SW480 (cell line): ENCODE measurements around the gene GTPBP1.

Experiments used
- DNase-seq: peaks from one replicate; pipeline ENCODE4 v3.0.0-alpha.2; 2016; ENCODE audit warnings: low spot score

GTPBP1 gene

GRCh38 chr22:38704654-38705234 is 1.0 kb upstream of the GTPBP1 start:
- DNase-seq = peak; percentile 7

- peak; percentile 16 for DNase-seq
These were observed 557 bp downstream of the GTPBP1 start for GRCh38 chr22:38706101-38706900.

GRCh38 chr22:38706901-38707195 is 1.1 kb downstream of the GTPBP1 start:
- no peak for DNase-seq

- peak; percentile 50 for DNase-seq
These were observed 1.6 kb downstream of the GTPBP1 start for GRCh38 chr22:38707346-38707745.

GRCh38 chr22:38707984-38708383 is 2.2 kb downstream of the GTPBP1 start:
- no peak for DNase-seq

- DNase-seq = no peak
These were observed 3.6 kb downstream of the GTPBP1 start for GRCh38 chr22:38709306-38709705.

GRCh38 chr22:38710351-38710750 is 4.6 kb downstream of the GTPBP1 start:
- no peak for DNase-seq

GRCh38 chr22:38710866-38711265 is 5.1 kb downstream of the GTPBP1 start:
- DNase-seq = no peak

- DNase-seq = no peak
These were observed 6.9 kb downstream of the GTPBP1 start for GRCh38 chr22:38712486-38713207.

- DNase-seq = no peak
These were observed 8.2 kb downstream of the GTPBP1 start for GRCh38 chr22:38713921-38714320.

GRCh38 chr22:38715176-38715764 is 9.5 kb downstream of the GTPBP1 start:
- DNase-seq = no peak

- no peak for DNase-seq
These were observed 10.1 kb downstream of the GTPBP1 start for GRCh38 chr22:38715852-38716251.

- DNase-seq = no peak
These were observed 10.5 kb downstream of the GTPBP1 start for GRCh38 chr22:38716271-38716670.

GRCh38 chr22:38716826-38717225 is 11.1 kb downstream of the GTPBP1 start:
- DNase-seq = no peak

- no peak for DNase-seq
These were observed 11.5 kb downstream of the GTPBP1 start for GRCh38 chr22:38717244-38717643.

- DNase-seq = peak; percentile 70
These were observed 12.7 kb downstream of the GTPBP1 start for GRCh38 chr22:38718414-38718813.

- DNase-seq = no peak
These were observed 13.5 kb downstream of the GTPBP1 start for GRCh38 chr22:38719196-38719595.

GRCh38 chr22:38720350-38720749 is 14.6 kb downstream of the GTPBP1 start:
- no peak for DNase-seq

- DNase-seq = no peak
These were observed 15.8 kb downstream of the GTPBP1 start for GRCh38 chr22:38721551-38721950.

- DNase-seq = no peak
These were observed 18.4 kb downstream of the GTPBP1 start for GRCh38 chr22:38724176-38724575.

- peak; percentile 28 for DNase-seq
These were observed 19.3 kb downstream of the GTPBP1 start for GRCh38 chr22:38724926-38725571.

- DNase-seq = no peak
These were observed 20.3 kb downstream of the GTPBP1 start for GRCh38 chr22:38725900-38726655.
